Liver (tissue), 9 donors: ENCODE data around the gene SCP2. TPM values are rescaled to one million over a fixed set of nuclear protein-coding genes. Genes with fewer than 3 reads are reported as not detected.

ENCODE experiments used
- DNase-seq: peaks from one replicate; pipeline ENCODE4 v3.0.0-alpha.2; 2017; ENCODE audit warnings: low spot score
- H3K27ac ChIP-seq, 2 donors: one replicate each; pipeline ENCODE4 v1.7.0; 2013; ENCODE audit warnings: inconsistent platforms in 2 of 2, low read length in 2 of 2, control low read depth in 1 of 2, low read depth in 1 of 2, mild to moderate bottlenecking in 1 of 2
- H3K27me3 ChIP-seq, 4 donors: one replicate each; pipeline versions ENCODE4 v1.6.1 to v1.7.0; 2013; ENCODE audit warnings: low read length in 3 of 4, inconsistent platforms in 1 of 4, mild to moderate bottlenecking in 1 of 4, moderate library complexity in 1 of 4; ENCODE audit not compliant: control insufficient read depth in 4 of 4, insufficient read depth in 4 of 4
- H3K36me3 ChIP-seq, 4 donors: one replicate each; pipeline versions ENCODE4 v1.6.1 to v1.7.0; 2013; ENCODE audit warnings: low read length in 3 of 4, mild to moderate bottlenecking in 3 of 4, low read depth in 1 of 4, moderate library complexity in 1 of 4; ENCODE audit not compliant: control insufficient read depth in 4 of 4, insufficient read depth in 3 of 4
- H3K4me1 ChIP-seq, 4 donors: one replicate each; pipeline versions ENCODE4 v1.6.1 to v1.7.0; 2013; ENCODE audit warnings: low read length in 3 of 4, mild to moderate bottlenecking in 3 of 4, moderate library complexity in 1 of 4; ENCODE audit not compliant: control insufficient read depth in 4 of 4, insufficient read depth in 4 of 4
- H3K4me3 ChIP-seq, 3 donors: one replicate each; pipeline versions ENCODE4 v1.6.1 to v1.7.0; 2013; ENCODE audit warnings: low read length in 3 of 3, control low read depth in 1 of 3, low read depth in 1 of 3, mild to moderate bottlenecking in 1 of 3
- H3K9ac ChIP-seq, 2 donors: one replicate each; pipeline ENCODE4 v1.7.0; 2013; ENCODE audit warnings: low read length in 2 of 2, mild to moderate bottlenecking in 2 of 2, moderate library complexity in 2 of 2, control low read depth in 1 of 2, low read depth in 1 of 2
- H3K9me3 ChIP-seq, 4 donors: one replicate each; pipeline versions ENCODE4 v1.6.1 to v1.7.0; 2013; ENCODE audit warnings: low read length in 3 of 4; ENCODE audit not compliant: control insufficient read depth in 4 of 4
- ATF3 ChIP-seq: IDR thresholded peaks from 2 replicates; pipeline ENCODE4 v1.6.1; 2016; ENCODE audit warnings: antibody characterized with exemption
- CTCF ChIP-seq: fragments of 150-350 bp; IDR thresholded peaks from 2 replicates; pipeline ENCODE4 v1.5.1; 2017; ENCODE audit warnings: improper control_type of control experiment, low read depth, low read length; ENCODE audit not compliant: missing input control
- EGR1 ChIP-seq, 2 donors: IDR thresholded peaks; 2 replicates each; pipeline ENCODE4 v1.6.1; 2016 to 2018; ENCODE audit warnings: antibody characterized with exemption in 2 of 2, low read depth in 2 of 2
- FOXA1 ChIP-seq: IDR thresholded peaks from 2 replicates; pipeline ENCODE4 v1.6.1; 2016; ENCODE audit warnings: antibody characterized with exemption
- FOXA2 ChIP-seq: IDR thresholded peaks from 2 replicates; pipeline ENCODE4 v1.6.1; 2016; ENCODE audit warnings: antibody characterized with exemption
- GABPA ChIP-seq, 2 donors: IDR thresholded peaks in 1 of 2; conservative IDR thresholded peaks in 1 of 2; 2 replicates each; pipeline ENCODE4 v1.6.1; 2016; ENCODE audit warnings: antibody characterized with exemption in 2 of 2, mild to moderate bottlenecking in 1 of 2, moderate library complexity in 1 of 2
- HNF4A ChIP-seq, 2 donors: conservative IDR thresholded peaks; 2 replicates each; pipeline ENCODE4 v1.6.1; 2016; ENCODE audit warnings: antibody characterized with exemption in 2 of 2, mild to moderate bottlenecking in 2 of 2
- HNF4G ChIP-seq: IDR thresholded peaks from 2 replicates; pipeline ENCODE4 v1.6.1; 2016; ENCODE audit warnings: antibody characterized with exemption
- JUND ChIP-seq, 2 donors: IDR thresholded peaks; 2 replicates each; pipeline ENCODE4 v1.6.1; 2016; ENCODE audit warnings: antibody characterized with exemption in 2 of 2
- MAX ChIP-seq: IDR thresholded peaks from 2 replicates; pipeline ENCODE4 v1.6.1; 2016; ENCODE audit warnings: antibody characterized with exemption
- NR2F2 ChIP-seq: IDR thresholded peaks from 2 replicates; pipeline ENCODE4 v1.6.1; 2016; ENCODE audit warnings: antibody characterized with exemption
- RAD21 ChIP-seq, 2 donors: IDR thresholded peaks; 2 replicates each; pipeline ENCODE4 v1.6.1; 2016; ENCODE audit warnings: antibody characterized with exemption in 2 of 2, mild to moderate bottlenecking in 2 of 2
- RXRA ChIP-seq, 2 donors: IDR thresholded peaks; 2 replicates each; pipeline ENCODE4 v1.6.1; 2017 to 2018; ENCODE audit warnings: antibody characterized with exemption in 2 of 2, mild to moderate bottlenecking in 1 of 2
- SP1 ChIP-seq: IDR thresholded peaks from 2 replicates; pipeline ENCODE4 v1.6.1; 2018; ENCODE audit warnings: antibody characterized with exemption, mild to moderate bottlenecking
- TAF1 ChIP-seq: conservative IDR thresholded peaks from 2 replicates; pipeline ENCODE4 v1.6.1; 2016; ENCODE audit warnings: antibody characterized with exemption, mild to moderate bottlenecking
- YY1 ChIP-seq: IDR thresholded peaks from 2 replicates; pipeline ENCODE4 v1.6.1; 2016; ENCODE audit warnings: antibody characterized with exemption, mild to moderate bottlenecking
- ZBTB33 ChIP-seq: IDR thresholded peaks from 2 replicates; pipeline ENCODE4 v1.6.1; 2016; ENCODE audit warnings: antibody characterized with exemption
- WGBS: extraction: QIAGEN DNeasy Blood & Tissue Kit; methylation state at CpG from one replicate; pipeline ENCODE4 v1.1.7; 2013; 5-methylcytosine and 5-hydroxymethylcytosine counted together
- polyA plus RNA-seq, 2 donors: library from polyadenylated mRNA; stranded (reverse) in 1 of 2; unstranded in 1 of 2; fragments of 200-250 nt in 1 of 2; fragments of >200 nt in 1 of 2; fragmentation: Nextera tagmentation in 1 of 2; extraction: Ambion mirVana in 1 of 2; gene quantifications; one replicate each; pipeline versions ENCODE4 v1.2.1 to v1.2.3, GENCODE V29; 2013 to 2015
- total RNA-seq, 2 donors: library from RNA; depleted of rRNA; stranded (reverse); fragments of >200 nt; gene quantifications; one replicate each; pipeline ENCODE4 v1.2.3, GENCODE V29; 2014
- donor health status: healthy.
- donor health status: healthy.
- donor health status: healthy.
- donor health status: healthy.
- donor health status: healthy.

Gene SCP2
- total and polyA plus RNA-seq, 4 donors = 122 to 811 (median 529) TPM

GRCh38 chr1:53051676-53052075 is 124.6 kb downstream of the SCP2 start:
- H3K4me3 ChIP-seq = no peak overlapping the region
- no peak overlapping the region for H3K27ac ChIP-seq
- no peak for TF ChIP-seq JUND (IDR thresholded peaks at IDR 0.05)
- TF ChIP-seq NR2F2 = no peak
- TF ChIP-seq TAF1 = no peak
- no peak for TF ChIP-seq FOXA1
- no peak for TF ChIP-seq ATF3
- no peak for TF ChIP-seq RAD21 (IDR thresholded peaks at IDR 0.05)
- TF ChIP-seq EGR1 (IDR thresholded peaks at IDR 0.05; ENCODE audit: low read depth in 2 of 2) = no peak
- TF ChIP-seq SP1 = no peak
- TF ChIP-seq FOXA2 = no peak
- TF ChIP-seq ZBTB33 = no peak
- no peak for TF ChIP-seq HNF4A (conservative IDR thresholded peaks at IDR 0.05)
- TF ChIP-seq RXRA (IDR thresholded peaks at IDR 0.05) = no peak
- TF ChIP-seq YY1 = no peak
- no peak for TF ChIP-seq CTCF
- no peak for TF ChIP-seq HNF4G
- peaks cover 0 to 2% (median under 1%) of the 10 kb centered on the region in 4 donors for H3K4me1 ChIP-seq
- 46% methylated on average over 1 of the region's 1 CpG for WGBS
- no peaks in the 10 kb centered on the region for H3K9me3 ChIP-seq
- H3K27me3 ChIP-seq = no peaks in the 10 kb centered on the region
- no peak overlapping the region for H3K9ac ChIP-seq
- no peak for DNase-seq
- H3K36me3 ChIP-seq = peaks cover 5 to 52% (median 41%) of the 10 kb centered on the region in 4 donors

- Histone ChIP-seq H3K27me3 (no peaks in the 10 kb centered on the region), H3K9me3 (no peaks in the 10 kb centered on the region), H3K36me3 (peaks cover 0 to 13% (median 6%) of the 10 kb centered on the region in 4 donors), H3K9ac (no peak overlapping the region), H3K4me1 (peaks cover 0 to 5% (median 2%) of the 10 kb centered on the region in 4 donors), H3K4me3 (no peak overlapping the region), H3K27ac (no peak overlapping the region)
- DNase-seq = no peak
- TF ChIP-seq ZBTB33 = no peak
- no peak for TF ChIP-seq MAX
- no peak for TF ChIP-seq JUND (IDR thresholded peaks at IDR 0.05)
- no peak for TF ChIP-seq GABPA (IDR thresholded peaks at IDR 0.05 in 1 of 2, conservative IDR thresholded peaks at IDR 0.05 in 1 of 2)
- no peak for TF ChIP-seq NR2F2
- TF ChIP-seq SP1 = no peak
- no peak for TF ChIP-seq CTCF
- no peak for TF ChIP-seq FOXA1
- WGBS = 47% methylated on average over 2 of the region's 2 CpGs
These were observed 130.1 kb downstream of the SCP2 start for GRCh38 chr1:53057127-53057526.
